Activated naive CD4-positive, alpha-beta T cell treated with anti-CD3 and anti-CD28 coated beads, Interleukin-2, amount 50 U/mL, for 24 hours (primary cell): Measurements from ENCODE around the gene PCSK6.
"Not testable (repeated sequence)": the region's sequence is repeated elsewhere in the genome, so short reads cannot be mapped to it uniquely, and the experiment has no call there.

Experiments used
- H3K27ac Mint-ChIP-seq: one replicate; pipeline ENCODE4 v1.8.0; 2021; ENCODE audit warnings: mild to moderate bottlenecking, mixed read lengths
- H3K27me3 Mint-ChIP-seq: one replicate; pipeline ENCODE4 v1.8.0; 2021; ENCODE audit warnings: mixed read lengths
- H3K36me3 Mint-ChIP-seq: one replicate; pipeline ENCODE4 v1.8.0; 2021; ENCODE audit warnings: mixed read lengths
- H3K4me1 Mint-ChIP-seq: one replicate; pipeline ENCODE4 v1.8.0; 2021; ENCODE audit warnings: mixed read lengths
- H3K4me3 Mint-ChIP-seq: one replicate; pipeline ENCODE4 v1.8.0; 2021; ENCODE audit warnings: mild to moderate bottlenecking, mixed read lengths
- H3K9me3 Mint-ChIP-seq: one replicate; pipeline ENCODE4 v1.8.0; 2021; ENCODE audit warnings: mixed read lengths

Gene PCSK6

DNA sequence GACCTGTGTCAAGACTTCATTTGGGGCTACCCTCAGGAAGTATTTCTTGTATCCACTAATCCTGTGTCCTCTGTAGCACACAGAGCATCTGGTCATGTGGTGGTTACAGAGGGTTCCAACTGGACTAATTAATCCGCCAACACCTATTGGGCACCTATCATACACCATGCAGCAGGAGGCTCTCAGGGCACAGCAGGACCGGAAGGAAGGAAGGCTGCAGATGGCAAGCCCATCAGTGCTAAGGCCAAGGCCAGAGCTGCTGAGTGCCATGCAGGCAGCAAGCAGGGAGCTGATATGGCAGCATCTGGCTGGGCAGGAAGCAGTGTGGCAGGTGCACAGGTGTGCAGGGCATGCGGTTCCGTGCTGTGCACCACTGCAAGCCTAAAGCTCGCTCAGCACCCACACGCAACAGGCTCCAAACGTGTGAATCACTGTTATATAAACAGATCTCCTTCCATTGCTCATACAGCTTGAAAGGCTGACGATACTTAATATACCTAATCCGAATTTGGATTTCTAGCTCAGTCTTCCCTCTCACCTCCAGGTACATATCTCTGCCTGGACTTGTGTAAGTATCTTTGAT, 130.1 kb downstream of the PCSK6 start:
- H3K36me3 Mint-ChIP-seq, result no peaks in the 10 kb centered on the region
- H3K27ac Mint-ChIP-seq, result no peak overlapping the region
- no peak overlapping the region for H3K4me3 Mint-ChIP-seq
- peaks cover 4% of the 10 kb centered on the region for H3K27me3 Mint-ChIP-seq
- H3K9me3 Mint-ChIP-seq, result no peaks in the 10 kb centered on the region
- no peaks in the 10 kb centered on the region for H3K4me1 Mint-ChIP-seq

DNA sequence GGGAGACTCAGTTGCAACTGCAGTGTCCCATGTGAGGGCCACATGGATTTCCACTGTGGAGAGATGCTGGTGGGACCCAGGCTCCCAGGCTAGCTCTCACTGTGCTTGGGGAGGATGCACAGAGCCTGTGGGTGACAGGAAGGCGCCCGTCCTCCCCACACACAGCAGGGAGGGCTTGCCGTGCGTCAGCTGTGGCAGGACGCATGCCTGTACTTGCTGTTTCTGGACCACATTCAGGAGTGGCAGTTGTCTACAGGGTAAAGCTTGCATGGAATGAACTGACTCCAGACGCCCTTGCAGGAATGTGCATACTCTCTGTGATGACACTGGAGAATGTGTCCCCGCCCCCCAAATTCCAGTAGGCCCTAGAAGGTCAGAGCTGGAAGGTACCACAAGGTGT, 130.6 kb downstream of the PCSK6 start:
- no peak overlapping the region for H3K27ac Mint-ChIP-seq
- no peaks in the 10 kb centered on the region for H3K9me3 Mint-ChIP-seq
- H3K4me1 Mint-ChIP-seq, result no peaks in the 10 kb centered on the region
- no peaks in the 10 kb centered on the region for H3K36me3 Mint-ChIP-seq
- no peak overlapping the region for H3K4me3 Mint-ChIP-seq
- H3K27me3 Mint-ChIP-seq, result peaks cover 4% of the 10 kb centered on the region

DNA sequence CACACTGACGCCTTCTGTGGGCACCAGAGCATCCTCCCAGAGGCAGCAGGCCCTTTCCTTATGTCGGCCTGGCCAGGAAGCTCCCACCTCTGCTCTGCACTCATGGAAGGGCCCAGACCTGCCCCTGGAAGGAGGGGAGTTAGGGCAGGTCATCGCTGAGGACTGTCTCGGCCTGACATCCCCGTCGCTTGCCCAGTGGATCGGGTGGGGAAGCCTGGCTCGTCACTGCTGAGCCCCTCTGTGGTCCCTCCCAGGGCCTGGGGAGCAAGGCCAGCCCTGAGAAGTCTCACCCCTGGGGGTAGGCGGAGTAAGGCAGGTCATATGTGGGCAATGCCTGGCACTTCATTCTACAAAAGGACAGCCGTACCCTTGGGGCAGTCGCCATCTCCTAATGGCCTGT, 131.6 kb downstream of the PCSK6 start:
- Mint-ChIP-seq H3K4me1 (no peaks in the 10 kb centered on the region), H3K27ac (no peak overlapping the region), H3K27me3 (peaks cover 4% of the 10 kb centered on the region), H3K4me3 (no peak overlapping the region), H3K9me3 (no peaks in the 10 kb centered on the region), H3K36me3 (no peaks in the 10 kb centered on the region)

DNA sequence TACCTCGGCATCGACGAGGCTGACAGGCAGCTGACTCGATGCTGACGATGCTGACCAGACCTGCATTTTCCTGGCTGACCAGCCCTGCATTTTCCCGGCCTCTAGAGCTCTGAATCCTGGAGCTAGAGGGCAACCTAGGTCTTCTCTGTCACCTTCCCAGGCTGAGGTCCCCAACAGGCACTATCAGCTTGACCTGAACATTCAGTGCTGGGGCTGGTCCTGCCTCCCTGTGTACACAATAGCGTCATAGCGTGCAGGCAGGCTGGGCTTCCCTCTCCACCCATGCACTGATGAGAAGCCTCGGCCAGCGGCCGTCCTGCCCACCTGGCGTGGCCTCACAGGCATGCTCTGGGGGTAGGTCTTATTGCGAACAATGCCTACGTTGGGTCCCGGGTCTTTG, 132.2 kb downstream of the PCSK6 start:
- Mint-ChIP-seq H3K27ac (no peak overlapping the region), H3K4me1 (no peaks in the 10 kb centered on the region), H3K27me3 (peaks cover 4% of the 10 kb centered on the region), H3K4me3 (no peak overlapping the region), H3K9me3 (no peaks in the 10 kb centered on the region), H3K36me3 (no peaks in the 10 kb centered on the region)

DNA sequence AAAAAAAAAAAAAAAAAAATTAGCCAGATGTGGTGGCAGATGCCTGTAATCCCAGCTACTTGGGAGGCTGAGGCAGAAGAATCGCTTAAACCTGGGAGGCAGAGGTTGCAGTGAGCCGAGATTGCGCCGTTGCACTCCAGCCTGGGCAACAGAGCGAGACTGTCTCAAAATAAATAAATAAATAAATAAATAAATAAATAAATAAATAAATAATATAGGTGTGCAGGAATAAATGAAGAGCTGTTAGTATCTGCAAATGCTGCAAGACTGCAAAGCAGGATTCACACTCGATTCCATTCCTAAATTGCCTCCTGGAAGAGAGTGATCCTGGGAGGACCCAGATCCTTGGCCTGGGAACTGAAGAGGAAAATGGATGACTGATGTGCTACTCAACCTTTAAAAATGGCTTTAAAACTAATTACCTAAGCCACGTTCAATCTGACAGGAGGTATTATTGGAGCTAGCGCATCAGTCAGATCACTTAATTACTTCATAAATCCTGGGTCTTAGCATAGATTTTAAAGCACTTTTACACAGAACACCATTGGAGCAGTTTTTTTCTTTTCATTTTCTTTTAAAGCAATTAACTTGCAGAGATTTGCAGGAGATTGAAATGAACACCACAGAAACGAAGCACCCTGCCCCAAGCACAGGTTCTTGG, 132.9 kb downstream of the PCSK6 start:
- not testable (repeated sequence) for H3K4me3 Mint-ChIP-seq, H3K27me3 Mint-ChIP-seq, H3K9me3 Mint-ChIP-seq, H3K27ac Mint-ChIP-seq, H3K36me3 Mint-ChIP-seq, H3K4me1 Mint-ChIP-seq

DNA sequence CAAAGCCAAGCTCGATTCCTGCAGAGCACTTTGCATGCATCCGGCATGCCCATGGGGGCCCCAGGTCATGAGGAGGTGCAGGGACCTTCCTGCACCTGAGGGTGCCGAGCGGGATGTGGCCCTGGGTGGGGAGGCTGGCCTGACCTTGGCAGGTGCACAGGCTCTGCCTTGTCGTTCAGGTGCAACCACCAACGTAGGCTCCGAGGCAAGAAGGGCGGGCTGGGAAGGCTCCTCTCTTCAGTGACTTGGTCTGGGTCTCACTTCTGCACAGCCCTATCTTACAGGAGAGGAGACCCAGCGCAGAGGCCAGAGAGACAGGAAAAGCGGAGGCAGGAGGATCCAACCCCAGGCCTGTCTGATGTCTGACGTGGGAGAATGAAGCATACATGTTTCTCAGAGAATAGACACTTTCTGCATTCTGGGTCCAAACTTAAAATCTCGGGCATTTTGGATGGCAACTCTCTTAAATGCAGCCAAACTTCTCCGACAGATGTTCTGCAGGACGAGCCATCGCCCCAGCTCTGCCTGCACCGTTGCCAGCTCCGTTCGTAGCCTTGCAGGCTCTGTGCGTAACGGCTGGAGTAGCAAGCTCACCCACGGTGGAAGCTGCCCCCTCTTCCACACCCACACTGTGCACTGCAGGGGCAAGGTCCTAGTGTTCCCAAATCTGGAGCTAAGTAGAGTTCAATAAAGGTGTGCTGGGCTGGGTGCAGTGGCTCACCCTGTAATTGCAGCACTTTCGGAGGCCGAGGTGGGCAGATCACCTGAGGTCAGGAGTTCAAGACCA, 133.6 kb downstream of the PCSK6 start:
- no peaks in the 10 kb centered on the region for H3K27me3 Mint-ChIP-seq
- H3K27ac Mint-ChIP-seq, result no peak overlapping the region
- no peak overlapping the region for H3K4me3 Mint-ChIP-seq
- H3K4me1 Mint-ChIP-seq, result no peaks in the 10 kb centered on the region
- no peaks in the 10 kb centered on the region for H3K36me3 Mint-ChIP-seq
- H3K9me3 Mint-ChIP-seq, result no peaks in the 10 kb centered on the region

DNA sequence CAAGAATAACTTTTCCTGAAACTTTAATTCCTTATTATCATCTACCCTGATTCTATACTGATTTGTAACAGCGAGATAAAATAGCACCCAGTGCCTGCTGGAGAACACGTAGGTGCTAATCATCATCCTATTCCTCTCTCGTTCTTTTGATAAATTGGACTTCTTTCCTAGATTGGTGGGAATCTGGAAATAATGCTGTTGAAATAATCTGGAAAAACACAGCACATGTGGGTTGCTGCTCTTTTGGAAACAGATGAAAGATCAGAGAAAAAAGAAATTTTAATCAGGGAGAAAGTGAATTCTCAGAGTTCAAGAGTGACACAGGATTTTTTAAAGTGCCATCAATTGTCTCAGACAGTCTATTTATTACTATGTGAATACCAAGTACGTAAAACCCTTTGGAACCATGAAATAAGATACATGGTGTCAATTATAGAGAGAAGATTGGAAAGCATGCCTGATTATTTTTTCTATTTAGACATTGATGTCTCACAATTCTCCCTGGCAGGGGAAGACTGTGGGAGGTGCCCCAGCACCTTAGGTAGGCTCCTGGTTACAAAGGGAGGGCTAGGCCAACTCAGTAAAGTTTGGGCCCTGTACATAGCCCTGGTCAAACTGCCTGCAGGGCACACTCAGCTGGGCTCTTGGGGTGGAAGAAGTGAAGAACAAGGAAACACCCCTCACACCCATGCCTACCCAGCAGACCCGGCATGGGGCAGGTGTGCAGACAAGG, 134.4 kb downstream of the PCSK6 start:
- no peaks in the 10 kb centered on the region for H3K36me3 Mint-ChIP-seq
- no peaks in the 10 kb centered on the region for H3K27me3 Mint-ChIP-seq
- H3K9me3 Mint-ChIP-seq, result no peaks in the 10 kb centered on the region
- H3K27ac Mint-ChIP-seq, result no peak overlapping the region
- no peak overlapping the region for H3K4me3 Mint-ChIP-seq
- no peaks in the 10 kb centered on the region for H3K4me1 Mint-ChIP-seq

DNA sequence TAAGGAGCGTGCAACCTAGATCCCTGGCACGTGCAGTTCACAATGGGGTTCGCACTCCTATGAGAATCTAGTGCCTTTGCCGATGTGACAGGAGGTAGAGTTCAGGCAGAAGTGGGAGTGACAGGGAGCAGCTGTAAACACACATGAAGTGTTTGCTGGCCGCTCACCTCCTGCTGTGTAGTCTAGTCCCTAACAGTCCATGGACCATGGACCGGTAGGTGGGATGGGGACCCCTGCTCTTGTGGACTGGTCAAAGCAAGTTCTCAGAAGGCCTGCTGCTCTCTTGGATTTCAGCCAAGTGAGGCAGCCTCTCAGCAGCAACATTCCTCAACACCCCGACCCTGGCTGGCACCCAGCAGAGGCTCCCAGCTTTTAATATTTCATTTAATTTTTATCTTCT, 136.3 kb downstream of the PCSK6 start:
- Mint-ChIP-seq H3K36me3 (no peaks in the 10 kb centered on the region), H3K27me3 (no peaks in the 10 kb centered on the region), H3K4me1 (no peaks in the 10 kb centered on the region), H3K9me3 (no peaks in the 10 kb centered on the region), H3K27ac (no peak overlapping the region), H3K4me3 (no peak overlapping the region)

DNA sequence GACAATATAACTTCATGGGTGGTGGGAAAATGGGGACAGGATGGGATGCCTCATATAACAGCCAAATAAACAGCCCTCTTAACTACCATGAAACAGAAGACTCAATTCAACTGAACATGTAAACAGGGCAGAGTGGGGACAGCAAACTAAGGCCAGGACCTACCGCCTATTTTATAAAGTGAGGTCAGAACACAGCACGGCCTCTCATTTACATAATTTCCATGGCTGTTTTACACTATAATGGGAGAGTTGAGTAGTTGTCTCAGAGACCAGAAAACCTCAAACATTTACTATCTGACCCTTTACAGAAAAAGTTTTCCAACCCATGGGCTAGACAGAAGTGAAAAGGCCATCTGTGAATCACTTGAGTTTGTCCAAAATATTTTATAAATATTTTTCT, 137.8 kb downstream of the PCSK6 start:
- H3K27me3 Mint-ChIP-seq, result peaks cover 3% of the 10 kb centered on the region
- no peak overlapping the region for H3K4me3 Mint-ChIP-seq
- no peaks in the 10 kb centered on the region for H3K9me3 Mint-ChIP-seq
- H3K27ac Mint-ChIP-seq, result no peak overlapping the region
- H3K36me3 Mint-ChIP-seq, result no peaks in the 10 kb centered on the region
- no peaks in the 10 kb centered on the region for H3K4me1 Mint-ChIP-seq

DNA sequence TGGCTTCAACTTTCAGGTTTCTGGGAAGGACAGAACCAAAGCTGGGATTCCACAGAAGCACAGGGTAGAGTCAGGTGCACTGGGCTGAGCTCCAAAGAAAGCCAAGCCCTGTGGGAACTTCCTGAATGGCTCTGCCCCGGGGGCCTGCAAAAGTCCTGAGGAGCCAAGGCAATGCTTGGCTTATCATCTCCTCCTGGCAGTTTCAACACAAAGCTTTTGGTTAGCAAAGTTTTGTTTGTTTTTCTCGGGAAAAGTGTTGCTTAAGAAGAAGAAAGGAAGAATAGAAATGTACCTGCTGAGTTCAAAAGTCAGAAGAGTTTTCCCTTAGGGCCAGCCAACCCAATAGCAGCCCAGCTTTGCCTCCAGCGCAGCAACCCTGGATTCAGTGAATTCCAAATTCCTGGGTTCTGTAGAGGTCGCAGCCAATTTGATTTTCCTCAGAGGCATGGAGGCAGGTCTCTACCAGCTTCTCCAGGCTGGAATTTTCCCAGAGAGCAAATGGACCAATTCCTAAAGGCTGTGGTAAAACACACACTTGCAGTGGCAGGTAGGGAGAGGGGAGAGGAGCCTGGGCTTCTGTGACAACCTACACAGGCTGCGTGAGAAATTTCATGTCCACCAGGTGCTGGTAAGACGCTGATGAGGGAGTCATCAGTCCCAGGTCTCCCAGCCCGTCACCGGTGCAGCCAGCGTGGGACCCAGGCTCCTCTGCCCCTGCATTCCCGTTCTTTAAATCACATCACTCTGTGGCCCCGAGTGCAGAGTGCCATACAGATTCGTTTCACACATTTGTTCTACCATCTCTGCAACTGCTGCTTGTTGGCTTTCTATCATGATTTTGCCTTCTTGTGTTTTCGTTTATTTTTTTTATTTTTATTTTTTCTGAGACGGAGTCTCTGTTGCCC, 140.2 kb downstream of the PCSK6 start:
- Mint-ChIP-seq H3K9me3 (no peaks in the 10 kb centered on the region), H3K27me3 (peaks cover 8% of the 10 kb centered on the region), H3K36me3 (peaks cover 2% of the 10 kb centered on the region), H3K4me3 (no peak overlapping the region), H3K27ac (no peak overlapping the region), H3K4me1 (no peaks in the 10 kb centered on the region)

DNA sequence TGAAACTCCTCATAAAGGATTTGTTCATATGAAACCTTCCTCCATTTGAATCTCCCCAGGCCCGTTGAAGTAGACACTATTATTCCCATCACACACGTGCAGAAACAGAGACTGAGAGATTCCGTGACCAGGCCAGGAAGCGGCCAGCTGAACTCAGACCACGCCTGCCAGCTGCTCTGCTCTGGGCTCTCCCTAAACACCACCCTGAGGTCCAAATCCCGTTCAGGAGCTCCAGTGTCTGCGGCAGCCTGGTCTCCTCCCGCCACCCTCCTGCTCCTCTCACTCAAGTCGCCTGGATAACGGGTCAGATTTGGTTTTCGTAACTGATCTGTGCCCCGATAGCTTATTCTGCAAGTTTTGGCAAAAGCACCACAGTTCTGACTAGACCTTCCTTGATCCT, 140.9 kb downstream of the PCSK6 start:
- Mint-ChIP-seq H3K4me3 (no peak overlapping the region), H3K27me3 (peaks cover 11% of the 10 kb centered on the region), H3K9me3 (no peaks in the 10 kb centered on the region), H3K4me1 (no peaks in the 10 kb centered on the region), H3K36me3 (peaks cover 2% of the 10 kb centered on the region), H3K27ac (no peak overlapping the region)

DNA sequence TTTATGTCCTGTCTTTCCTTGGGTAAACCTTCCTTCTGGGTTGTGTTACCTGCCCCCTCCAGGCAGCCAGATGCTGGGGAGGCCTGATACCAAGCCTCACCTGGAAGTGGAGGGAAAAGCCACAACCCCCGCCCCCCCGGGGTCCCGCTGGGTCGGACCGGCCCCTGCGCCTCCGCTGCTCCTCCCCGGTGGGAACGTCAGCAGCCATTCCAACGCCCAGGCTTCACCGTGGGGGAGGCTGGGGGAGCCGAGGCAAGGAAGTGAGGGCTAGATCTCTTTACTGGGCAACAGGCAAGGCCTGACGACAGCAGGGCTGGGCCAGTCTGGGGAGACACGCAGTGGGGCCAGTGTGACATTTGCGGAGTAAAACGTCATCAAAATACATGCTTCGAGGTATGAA, 141.5 kb downstream of the PCSK6 start:
- Mint-ChIP-seq H3K4me3 (no peak overlapping the region), H3K4me1 (no peaks in the 10 kb centered on the region), H3K9me3 (no peaks in the 10 kb centered on the region), H3K27ac (no peak overlapping the region), H3K27me3 (peaks cover 12% of the 10 kb centered on the region), H3K36me3 (peaks cover 2% of the 10 kb centered on the region)

DNA sequence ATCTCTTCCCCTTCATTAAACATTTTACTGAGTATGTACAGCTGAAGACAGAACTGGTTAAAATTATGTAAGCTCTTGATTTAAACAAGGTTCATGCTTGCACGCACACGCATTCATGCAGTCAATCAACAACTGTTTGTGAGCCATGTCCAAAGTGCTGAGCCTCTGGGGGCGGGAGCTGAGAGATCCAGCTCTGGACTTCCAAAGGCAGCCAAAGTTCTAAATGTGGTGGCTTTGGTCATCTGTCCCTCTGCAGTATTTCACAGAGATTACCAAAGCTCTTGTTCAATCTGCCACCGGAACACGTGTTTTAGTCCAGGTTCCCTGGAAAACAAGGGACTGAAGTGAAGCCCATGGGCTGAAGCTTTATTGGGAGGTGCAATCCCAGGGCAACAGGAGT, 142.1 kb downstream of the PCSK6 start:
- Mint-ChIP-seq H3K4me3 (no peak overlapping the region), H3K4me1 (no peaks in the 10 kb centered on the region), H3K27ac (no peak overlapping the region), H3K27me3 (peaks cover 13% of the 10 kb centered on the region), H3K36me3 (peaks cover 2% of the 10 kb centered on the region), H3K9me3 (no peaks in the 10 kb centered on the region)

DNA sequence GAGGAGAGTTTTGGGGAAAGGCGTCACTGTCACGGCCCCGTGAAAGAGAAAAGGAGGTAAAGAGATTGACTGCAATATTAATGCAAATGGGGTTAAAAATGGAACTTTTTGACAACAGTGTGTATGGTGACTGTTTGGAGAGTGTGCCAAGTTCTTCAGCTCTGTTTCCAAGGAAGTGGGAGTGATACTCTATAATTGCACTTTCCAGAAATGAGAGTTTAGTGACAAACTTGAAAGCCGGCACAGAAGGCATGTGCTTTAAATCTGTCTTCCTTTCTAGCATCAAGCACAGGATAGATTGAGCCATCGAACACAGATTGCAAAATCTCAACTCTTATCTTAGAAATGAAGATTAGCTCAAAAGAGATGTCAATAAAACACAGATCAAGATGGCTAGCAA, 142.6 kb downstream of the PCSK6 start:
- Mint-ChIP-seq H3K9me3 (no peaks in the 10 kb centered on the region), H3K27ac (no peak overlapping the region), H3K4me3 (no peak overlapping the region), H3K27me3 (peaks cover 15% of the 10 kb centered on the region), H3K4me1 (no peaks in the 10 kb centered on the region), H3K36me3 (peaks cover 2% of the 10 kb centered on the region)

DNA sequence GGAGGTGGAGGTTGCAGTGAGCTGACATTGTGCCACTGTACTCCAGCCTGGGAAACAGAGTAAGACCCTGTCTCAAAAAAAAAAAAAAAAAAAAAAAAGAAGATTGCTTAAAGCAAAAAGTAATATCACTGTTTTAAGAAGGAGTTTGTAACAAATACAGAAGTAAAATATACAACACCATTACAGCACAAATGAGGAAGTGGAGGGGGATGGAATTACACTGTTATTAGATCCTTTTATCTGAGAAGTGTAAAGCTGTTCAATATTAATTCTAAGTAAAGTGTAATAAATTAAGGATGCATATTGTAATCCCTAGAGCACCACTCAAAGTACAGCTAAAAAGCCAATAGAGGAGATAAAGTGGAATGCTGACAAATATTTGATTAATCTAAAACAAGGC, 147.5 kb downstream of the PCSK6 start:
- Mint-ChIP-seq H3K4me1 (no peaks in the 10 kb centered on the region), H3K27ac (no peak overlapping the region), H3K36me3 (peaks cover 2% of the 10 kb centered on the region), H3K4me3 (no peak overlapping the region), H3K27me3 (peaks cover 27% of the 10 kb centered on the region), H3K9me3 (no peaks in the 10 kb centered on the region)
